CD14-positive monocyte (primary cell): ENCODE measurements around the gene BTBD1. TPM values are rescaled to one million over a fixed set of nuclear protein-coding genes. Genes with fewer than 3 reads are reported as not detected.

Experiments used
- DNase-seq, 3 donors: peaks; one replicate each; pipeline ENCODE4 v3.0.0-alpha.2; 2011 to 2022
- H2AFZ ChIP-seq: 2 replicates; pipeline ENCODE4 v1.6.0; 2012; ENCODE audit warnings: mild to moderate bottlenecking, low read depth, low read length, inconsistent platforms; ENCODE audit not compliant: insufficient read depth, poor library complexity, severe bottlenecking
- H3K27ac ChIP-seq, 2 donors: 1 replicate in 1 of 2; 2 replicates in 1 of 2; pipeline ENCODE4 v1.5.1; 2012 to 2013; ENCODE audit warnings: low read length in 2 of 2, control low read depth in 1 of 2, inconsistent platforms in 1 of 2, low read depth in 1 of 2, mild to moderate bottlenecking in 1 of 2
- H3K27me3 ChIP-seq, 2 donors: one replicate each; pipeline versions ENCODE4 v1.6.0 to v1.6.1; 2011 to 2013; ENCODE audit warnings: low read length in 2 of 2; ENCODE audit not compliant: control insufficient read depth in 2 of 2, insufficient read depth in 2 of 2
- H3K36me3 ChIP-seq, 2 donors: replicated peaks in 1 of 2; 1 replicate in 1 of 2; 2 replicates in 1 of 2; pipeline versions ENCODE4 v1.5.1 to v1.6.1; 2012 to 2013; ENCODE audit warnings: low read length in 2 of 2, control low read depth in 1 of 2, inconsistent platforms in 1 of 2, mild to moderate bottlenecking in 1 of 2; ENCODE audit not compliant: insufficient read depth in 2 of 2, control insufficient read depth in 1 of 2
- H3K4me1 ChIP-seq, 2 donors: 1 replicate in 1 of 2; 2 replicates in 1 of 2; pipeline versions ENCODE4 v1.5.1 to v1.6.1; 2012 to 2013; ENCODE audit warnings: low read length in 2 of 2, control low read depth in 1 of 2, inconsistent platforms in 1 of 2, mild to moderate bottlenecking in 1 of 2, moderate library complexity in 1 of 2; ENCODE audit not compliant: insufficient read depth in 2 of 2, control insufficient read depth in 1 of 2
- H3K4me2 ChIP-seq: replicated peaks from 2 replicates; pipeline ENCODE3; 2012; ENCODE audit warnings: low read length, moderate library complexity, mild to moderate bottlenecking; ENCODE audit not compliant: poor library complexity, severe bottlenecking; ENCODE audit errors: extremely low read depth
- H3K4me3 ChIP-seq, 3 experiments: fragments of 200-600 bp in 1 of 3; sonication (generic) in 1 of 3; replicated peaks in 1 of 3; 1 replicate in 2 of 3; 2 replicates in 1 of 3; pipeline ENCODE4 v1.5.1; 2011 to 2013; ENCODE audit warnings: low read length in 3 of 3, mild to moderate bottlenecking in 3 of 3, control low read depth in 2 of 3, low read depth in 2 of 3, inconsistent platforms in 1 of 3, moderate library complexity in 1 of 3
- H3K79me2 ChIP-seq: 2 replicates; pipeline ENCODE4 v1.6.0; 2012; ENCODE audit warnings: mild to moderate bottlenecking, control low read depth, inconsistent platforms, low read length, moderate library complexity; ENCODE audit not compliant: insufficient read depth
- H3K9ac ChIP-seq: 2 replicates; pipeline ENCODE4 v1.6.0; 2017; ENCODE audit warnings: low read length, mild to moderate bottlenecking; ENCODE audit not compliant: insufficient read depth, poor library complexity, severe bottlenecking
- H3K9me3 ChIP-seq, 2 donors: replicated peaks in 1 of 2; 1 replicate in 1 of 2; 2 replicates in 1 of 2; pipeline versions ENCODE4 v1.5.1 to v1.6.1; 2012 to 2013; ENCODE audit warnings: low read length in 2 of 2, control low read depth in 1 of 2; ENCODE audit not compliant: control insufficient read depth in 1 of 2, insufficient read depth in 1 of 2
- H4K20me1 ChIP-seq: 2 replicates; pipeline ENCODE4 v1.6.0; 2012; ENCODE audit warnings: mild to moderate bottlenecking, low read length, control low read depth, moderate library complexity; ENCODE audit not compliant: insufficient read depth
- H3K27ac Mint-ChIP-seq, 7 donors: one replicate each; pipeline ENCODE4 v1.8.0; 2020; ENCODE audit warnings: mild to moderate bottlenecking in 7 of 7, mixed read lengths in 7 of 7, moderate library complexity in 6 of 7, inconsistent platforms in 2 of 7
- H3K27me3 Mint-ChIP-seq, 3 donors: one replicate each; pipeline ENCODE4 v1.8.0; 2021 to 2022; ENCODE audit warnings: low read depth in 3 of 3, mild to moderate bottlenecking in 3 of 3, mixed read lengths in 3 of 3, moderate library complexity in 3 of 3, inconsistent platforms in 1 of 3
- H3K36me3 Mint-ChIP-seq, 2 donors: one replicate each; pipeline ENCODE4 v1.8.0; 2020; ENCODE audit warnings: mixed read lengths in 2 of 2, inconsistent platforms in 1 of 2, mild to moderate bottlenecking in 1 of 2
- H3K4me1 Mint-ChIP-seq: one replicate; pipeline ENCODE4 v1.8.0; 2020; ENCODE audit warnings: mild to moderate bottlenecking, mixed read lengths
- H3K4me3 Mint-ChIP-seq, 2 donors: one replicate each; pipeline ENCODE4 v1.8.0; 2020; ENCODE audit warnings: mild to moderate bottlenecking in 2 of 2, mixed read lengths in 2 of 2, moderate library complexity in 1 of 2
- H3K9me3 Mint-ChIP-seq, 7 donors: one replicate each; pipeline ENCODE4 v1.8.0; 2020 to 2022; ENCODE audit warnings: mixed read lengths in 7 of 7, mild to moderate bottlenecking in 6 of 7, moderate library complexity in 6 of 7, inconsistent platforms in 2 of 7
- CTCF ChIP-seq: fragments of 200-600 bp; IDR thresholded peaks from one replicate; pipeline ENCODE4 v1.8.0; 2022; ENCODE audit warnings: antibody characterized with exemption, mild to moderate bottlenecking
- WGBS: methylation state at CpG from one replicate; pipeline ENCODE4 v1.1.5; 2013; ENCODE audit warnings: missing lambda C conversion rate; ENCODE audit not compliant: insufficient coverage; 5-methylcytosine and 5-hydroxymethylcytosine counted together
- intact Hi-C, 2 donors: fragments of 100-400 bp; cut with micrococcal nuclease; formaldehyde crosslinking; loops; one replicate each; pipeline versions ENCODE4 v1.15.0 to v1.15.1; 2023
- polyA plus RNA-seq, 3 donors: library from polyadenylated mRNA; depleted of rRNA in 1 of 3; unstranded in 2 of 3; stranded (reverse) in 1 of 3; fragments of 300-500 nt in 2 of 3; fragments of >200 nt in 1 of 3; fragmentation: Illumina TruSeq in 2 of 3; gene quantifications; 1 replicate in 2 of 3; 2 replicates in 1 of 3; pipeline ENCODE4 v1.2.3, GENCODE V29; 2012 to 2021

The BTBD1 gene
- polyA plus RNA-seq, 3 donors: 18.0 to 48.8 (median 37.2) TPM

- peaks cover 30 to 78% of the 10 kb centered on the region in 2 donors for H3K36me3 ChIP-seq
- H3K27me3 ChIP-seq: no peaks in the 10 kb centered on the region
- Mint-ChIP-seq H3K4me3 (no peak overlapping the region), H3K4me1 (no peaks in the 10 kb centered on the region), H3K9me3 (no peaks in the 10 kb centered on the region), H3K36me3 (peaks cover 20 to 39% of the 10 kb centered on the region in 2 donors), H3K27me3 (no peaks in the 10 kb centered on the region), H3K27ac (peak overlapping the region in 2 of 7 donors; percentile 2 to 9)
- H3K9ac ChIP-seq: no peak overlapping the region
- intact Hi-C loops: no loop called here
- WGBS: 100% methylated on average over 3 of the region's 7 CpGs
- no peaks in the 10 kb centered on the region for H3K9me3 ChIP-seq
- no peak overlapping the region for H3K27ac ChIP-seq
- no peak overlapping the region for H3K4me2 ChIP-seq
- H3K79me2 ChIP-seq: peaks cover 86% of the 10 kb centered on the region
- peaks cover 100% of the 10 kb centered on the region for H4K20me1 ChIP-seq
- TF ChIP-seq CTCF: no peak
- H2AFZ ChIP-seq: no peak overlapping the region
- no peak overlapping the region for H3K4me3 ChIP-seq
- H3K4me1 ChIP-seq: peaks cover 7 to 8% of the 10 kb centered on the region in 2 donors
- no peak for DNase-seq
Measured at GRCh38 chr15:83057696-83058376, 9.2 kb downstream of the BTBD1 start.

- H3K27me3 Mint-ChIP-seq: no peaks in the 10 kb centered on the region
- no peak overlapping the region for H3K4me3 Mint-ChIP-seq
- H2AFZ ChIP-seq: no peak overlapping the region
- H3K9me3 Mint-ChIP-seq: no peaks in the 10 kb centered on the region
- H3K4me3 ChIP-seq: no peak overlapping the region
- WGBS: no CpG with 5 or more reads among the region's 1 CpG
- no peaks in the 10 kb centered on the region for H3K4me1 Mint-ChIP-seq
- intact Hi-C loops: no loop called here
- DNase-seq: no peak
- peaks cover 22 to 46% of the 10 kb centered on the region in 2 donors for H3K36me3 Mint-ChIP-seq
- H3K27ac Mint-ChIP-seq: peak overlapping the region in 1 of 7 donors; percentile 71
- no peak overlapping the region for H3K4me2 ChIP-seq
- H3K9ac ChIP-seq: no peak overlapping the region
- no peaks in the 10 kb centered on the region for H3K9me3 ChIP-seq
- no peaks in the 10 kb centered on the region for H3K4me1 ChIP-seq
- H3K27me3 ChIP-seq: no peaks in the 10 kb centered on the region
- peaks cover 100% of the 10 kb centered on the region for H4K20me1 ChIP-seq
- H3K36me3 ChIP-seq: peaks cover 36 to 80% of the 10 kb centered on the region in 2 donors
- H3K79me2 ChIP-seq: peaks cover 82% of the 10 kb centered on the region
- peak overlapping the region in 1 of 2 donors; percentile 29 for H3K27ac ChIP-seq
- no peak for TF ChIP-seq CTCF
Measured at GRCh38 chr15:83057002-83057401, 10.1 kb downstream of the BTBD1 start.
